PC-9 (cell line): ENCODE measurements around the gene RBMS3. TPM values are rescaled to one million over a fixed set of nuclear protein-coding genes. Genes with fewer than 3 reads are reported as not detected.

Experiments used
- BruUV-seq: library from RNA; stranded (reverse); fragments of 400-500 nt; replicated peaks from 2 replicates; lab custom pipeline; 2021; lab: Mats Ljungman, UMichigan
- CTCF ChIA-PET: fragments of 300-600 bp; sonication (Branson Sonifier 250); formaldehyde crosslinking; loops from one replicate; lab custom pipeline; 2022; ENCODE audit warnings: antibody characterized with exemption; lab: Charles Lee
- POLR2A ChIA-PET: fragments of 300-600 bp; sonication (Branson Sonifier 250); formaldehyde crosslinking; loops from one replicate; lab custom pipeline; 2022; ENCODE audit warnings: antibody characterized with exemption; ENCODE audit not compliant: unreplicated experiment; lab: Charles Lee
- DNase-seq, 2 experiments: peaks; one replicate each; pipeline versions ENCODE4 v3.0.0 to v3.0.0-alpha.2; 2015 to 2022; ENCODE audit warnings: mixed read lengths in 1 of 2
- H2AFZ ChIP-seq: fragments of 200-600 bp; sonication (generic); 2 replicates; pipeline ENCODE4 v1.8.1; 2017; ENCODE audit warnings: antibody characterized with exemption
- H3F3A ChIP-seq: fragments of 200-600 bp; sonication (generic); 2 replicates; pipeline ENCODE4 v1.8.1; 2017; ENCODE audit warnings: antibody characterized with exemption, mild to moderate bottlenecking, low read depth; ENCODE audit not compliant: insufficient read depth
- H3K27ac ChIP-seq: fragments of 200-600 bp; sonication (generic); 2 replicates; pipeline ENCODE4 v1.6.1; 2016; ENCODE audit warnings: mixed run types
- H3K27me3 ChIP-seq: fragments of 200-600 bp; sonication (generic); 2 replicates; pipeline ENCODE4 v1.6.1; 2016; ENCODE audit warnings: low read depth, mixed run types; ENCODE audit not compliant: insufficient read depth
- H3K36me3 ChIP-seq: fragments of 200-600 bp; sonication (generic); 2 replicates; pipeline ENCODE4 v1.6.1; 2016; ENCODE audit warnings: low read depth, mixed run types
- H3K4me1 ChIP-seq: fragments of 200-600 bp; sonication (generic); replicated peaks from 2 replicates; pipeline ENCODE4 v1.6.1; 2016; ENCODE audit warnings: mixed run types; ENCODE audit not compliant: insufficient read depth
- H3K4me2 ChIP-seq: fragments of 200-600 bp; sonication (generic); 2 replicates; pipeline ENCODE4 v1.6.1; 2017; ENCODE audit warnings: mixed run types
- H3K4me3 ChIP-seq: fragments of 200-600 bp; sonication (generic); 2 replicates; pipeline ENCODE4 v1.6.1; 2016; ENCODE audit warnings: mixed run types
- H3K79me2 ChIP-seq: fragments of 200-600 bp; sonication (generic); 2 replicates; pipeline ENCODE4 v1.6.1; 2017; ENCODE audit warnings: low read depth, mixed run types
- H3K9me2 ChIP-seq: fragments of 200-600 bp; sonication (generic); 2 replicates; pipeline ENCODE4 v1.8.1; 2017; ENCODE audit warnings: mild to moderate bottlenecking; ENCODE audit not compliant: insufficient read depth
- H3K9me3 ChIP-seq: fragments of 200-600 bp; sonication (generic); 2 replicates; pipeline ENCODE4 v1.8.1; 2016; ENCODE audit warnings: low read depth; ENCODE audit not compliant: insufficient read depth
- H4K20me1 ChIP-seq: fragments of 200-600 bp; sonication (generic); 2 replicates; pipeline ENCODE4 v1.8.1; 2017; ENCODE audit not compliant: insufficient read depth
- CTCF ChIP-seq: fragments of 200-600 bp; sonication (generic); conservative IDR thresholded peaks from 2 replicates; pipeline ENCODE4 v1.6.1; 2017; ENCODE audit warnings: mixed run types, antibody characterized with exemption, mild to moderate bottlenecking, moderate library complexity
- EZH2 ChIP-seq: fragments of 200-600 bp; sonication (generic); IDR thresholded peaks from 2 replicates; pipeline ENCODE4 v1.8.0; 2017; ENCODE audit warnings: antibody characterized with exemption, low read depth
- intact Hi-C: fragments of 100-400 bp; cut with micrococcal nuclease; formaldehyde crosslinking; loops from one replicate; pipeline ENCODE4 v1.10.0; 2022; ENCODE audit not compliant: unreplicated experiment
- total RNA-seq: library from RNA; stranded (reverse); gene quantifications from 2 replicates; pipeline ENCODE4 v1.2.3, GENCODE V29; 2021

RBMS3 gene
- total RNA-seq, 1 experiment from 2014 or later, result 3.5 TPM

- Histone ChIP-seq H3F3A (no peaks in the 10 kb centered on the region), H3K4me2 (no peak overlapping the region), H3K4me1 (no peaks in the 10 kb centered on the region), H4K20me1 (no peaks in the 10 kb centered on the region), H3K79me2 (no peaks in the 10 kb centered on the region), H3K27me3 (no peaks in the 10 kb centered on the region), H3K9me3 (no peaks in the 10 kb centered on the region), H3K36me3 (no peaks in the 10 kb centered on the region), H3K9me2 (no peaks in the 10 kb centered on the region), H3K4me3 (no peak overlapping the region), H2AFZ (no peak overlapping the region), H3K27ac (no peak overlapping the region)
- ChIA-PET CTCF (no interaction called here), POLR2A (interaction anchor here (0.7 kb wide), 1 partner anchor 346 kb away, joined by 10 read pairs; no protein-coding TSS in a partner anchor)
- DNase-seq, result no peak
- no peak for TF ChIP-seq CTCF
- no peak for TF ChIP-seq EZH2
- intact Hi-C loops, result no loop called here
- BruUV-seq, result no TSS peak
These were observed 57.5 kb downstream of the RBMS3 start for GRCh38 chr3:29338377-29338776.

GRCh38 chr3:29339016-29339833 lies 58.4 kb downstream of the RBMS3 start:
- H3K4me3 ChIP-seq, result no peak overlapping the region
- intact Hi-C loops, result no loop called here
- H3K79me2 ChIP-seq, result no peaks in the 10 kb centered on the region
- no peaks in the 10 kb centered on the region for H3K27me3 ChIP-seq
- H3K9me2 ChIP-seq, result no peaks in the 10 kb centered on the region
- no peak overlapping the region for H2AFZ ChIP-seq
- H3K4me1 ChIP-seq, result no peaks in the 10 kb centered on the region
- no peaks in the 10 kb centered on the region for H3K9me3 ChIP-seq
- DNase-seq, result no peak
- H4K20me1 ChIP-seq, result no peaks in the 10 kb centered on the region
- no peak overlapping the region for H3K4me2 ChIP-seq
- H3F3A ChIP-seq, result no peaks in the 10 kb centered on the region
- no TSS peak for BruUV-seq
- no peak for TF ChIP-seq CTCF
- no peak for TF ChIP-seq EZH2
- no peaks in the 10 kb centered on the region for H3K36me3 ChIP-seq
- CTCF ChIA-PET, result no interaction called here
- H3K27ac ChIP-seq, result no peak overlapping the region
- POLR2A ChIA-PET, result no interaction called here

GRCh38 chr3:29344154-29344553 lies 63.3 kb downstream of the RBMS3 start:
- ChIA-PET POLR2A (no interaction called here), CTCF (no interaction called here)
- no peaks in the 10 kb centered on the region for H3K27me3 ChIP-seq

More at GRCh38 chr3:29344154-29344553, 63.3 kb downstream of the RBMS3 start:
- Histone ChIP-seq H3K36me3 (no peaks in the 10 kb centered on the region), H3F3A (no peaks in the 10 kb centered on the region), H4K20me1 (no peaks in the 10 kb centered on the region), H3K9me2 (no peaks in the 10 kb centered on the region), H3K4me2 (no peak overlapping the region), H3K4me1 (no peaks in the 10 kb centered on the region), H3K4me3 (no peak overlapping the region), H2AFZ (no peak overlapping the region), H3K27ac (no peak overlapping the region), H3K79me2 (no peaks in the 10 kb centered on the region), H3K9me3 (no peaks in the 10 kb centered on the region)
- intact Hi-C loops, result no loop called here
- no peak for TF ChIP-seq CTCF
- no peak for TF ChIP-seq EZH2
- DNase-seq, result no peak
- no TSS peak for BruUV-seq
